ENCODE data around the gene ARHGEF37.
A peak's percentile ranks its signal among the peaks of the same experiment; 100 is the strongest.
"Not testable (repeated sequence)": the region's sequence is repeated elsewhere in the genome, so short reads cannot be mapped to it uniquely, and the experiment has no call there.

The ARHGEF37 gene

DNA sequence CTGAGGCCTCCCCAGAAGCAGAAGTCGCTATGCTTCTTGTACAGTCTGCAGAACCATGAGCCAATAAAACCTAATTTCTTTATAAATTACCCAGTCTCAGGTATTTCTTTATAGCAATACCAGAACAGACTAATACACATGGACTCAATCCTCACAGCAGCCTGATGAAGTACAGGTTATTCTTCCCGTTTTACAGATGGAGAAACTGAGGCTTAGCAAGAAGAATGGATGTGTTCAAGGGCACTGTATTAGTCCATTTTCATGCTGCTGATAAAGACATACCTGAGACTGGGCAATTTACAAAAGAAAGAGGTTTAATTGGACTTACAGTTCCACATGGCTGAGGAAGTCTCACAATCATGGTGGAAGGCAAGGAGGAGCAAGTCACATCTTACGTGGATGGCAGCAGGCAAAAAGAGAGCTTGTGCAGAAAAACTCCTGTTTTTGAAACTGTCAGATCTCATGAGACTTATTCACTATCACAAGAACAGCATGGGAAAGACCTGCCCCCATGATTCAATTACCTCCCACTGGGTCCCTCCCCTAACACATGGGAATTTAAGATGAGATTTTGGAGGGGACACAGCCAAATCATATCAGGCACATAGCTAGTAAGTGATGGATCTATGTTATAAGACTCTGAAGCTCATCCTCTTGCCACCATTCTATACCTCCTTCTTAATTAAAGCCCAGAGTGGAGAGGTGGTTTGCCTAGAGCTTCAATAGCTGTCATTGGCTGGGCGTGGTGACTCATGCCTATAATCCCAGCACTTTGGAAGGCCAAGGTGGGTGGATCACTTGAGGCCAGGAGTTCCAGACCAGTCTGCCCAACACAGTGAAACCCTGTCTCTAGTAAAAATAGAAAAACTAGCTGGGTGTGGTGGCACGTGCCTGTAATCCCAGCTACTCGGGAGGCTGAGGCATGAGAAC is 67.4 kb downstream of the ARHGEF37 start:
- not testable (repeated sequence) for DNase-seq

DNA sequence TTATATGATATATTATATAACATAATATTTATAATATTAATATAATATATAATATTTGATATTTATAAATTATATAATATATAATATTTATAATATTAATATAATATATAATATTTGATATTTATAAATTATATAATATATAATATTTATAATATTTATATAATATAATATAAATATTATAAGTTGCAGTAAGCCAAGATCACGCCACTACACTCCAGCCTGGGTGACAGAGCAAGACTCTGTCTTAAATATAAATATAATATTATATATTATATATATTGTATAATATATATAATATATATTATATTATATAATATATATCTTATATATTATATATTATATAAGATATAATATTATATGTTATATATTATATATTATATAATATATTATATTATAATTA is 68.4 kb downstream of the ARHGEF37 start:
- DNase-seq, result not testable (repeated sequence)

DNA sequence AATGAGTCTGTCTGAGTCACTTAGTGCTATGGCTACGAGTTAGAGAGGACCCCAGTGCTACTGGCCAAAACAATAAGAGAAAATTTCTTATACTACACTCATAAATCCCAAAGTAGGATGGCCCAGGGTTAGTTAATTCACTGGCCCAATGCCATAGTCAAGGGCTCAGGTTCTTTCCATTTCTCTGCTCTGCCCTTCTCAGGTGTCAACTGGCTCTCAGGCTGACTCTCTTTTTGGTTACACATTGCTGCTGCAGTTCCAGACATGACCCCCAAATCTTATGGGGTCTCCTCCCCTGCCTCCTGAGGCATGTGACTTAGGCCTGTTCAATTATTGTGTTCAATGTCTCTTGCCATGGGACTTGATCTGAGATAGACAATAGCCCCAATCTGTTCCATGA is 70.4 kb downstream of the ARHGEF37 start:
- no peak for DNase-seq

DNA sequence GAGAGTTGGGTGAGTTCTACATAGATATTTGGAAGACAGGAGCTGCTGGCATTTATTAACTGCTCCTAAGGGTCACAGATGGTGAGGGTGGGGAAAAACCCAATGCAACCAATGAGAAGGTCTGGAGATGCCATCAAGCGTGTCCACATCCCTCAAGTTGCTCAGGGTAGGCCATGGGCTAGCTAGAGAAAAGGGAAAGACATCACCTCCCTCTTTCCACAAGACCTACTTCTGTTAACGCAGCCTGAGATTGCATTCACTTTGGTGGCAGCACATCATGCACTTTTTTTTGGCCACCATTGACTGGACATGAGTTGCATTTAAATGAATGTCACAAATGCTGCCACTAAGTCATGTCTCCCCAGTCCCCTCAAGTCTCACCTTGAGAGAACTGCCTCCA is 71.4 kb downstream of the ARHGEF37 start:
- no peak for DNase-seq

DNA sequence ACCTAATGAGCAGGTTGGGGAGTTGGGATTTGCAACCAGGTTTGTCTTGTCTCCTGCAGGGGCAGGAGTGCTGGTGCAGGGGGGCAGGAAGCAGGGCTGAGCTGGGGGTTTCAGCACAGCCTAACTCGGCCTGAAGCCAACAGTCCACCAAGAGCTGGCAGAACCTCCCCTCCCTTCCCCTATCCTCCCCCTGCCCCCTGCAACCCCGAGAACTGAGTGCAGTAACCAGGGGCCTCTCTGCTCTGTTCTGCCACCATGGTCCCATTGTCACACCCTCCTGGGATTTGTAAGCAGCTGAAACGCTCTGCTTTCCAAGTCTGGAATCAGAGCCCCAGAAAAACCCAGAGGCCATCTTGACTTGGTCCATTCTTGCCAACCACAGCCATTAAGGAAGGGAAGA is 72.9 kb downstream of the ARHGEF37 start:
- DNase-seq, result no peak

DNA sequence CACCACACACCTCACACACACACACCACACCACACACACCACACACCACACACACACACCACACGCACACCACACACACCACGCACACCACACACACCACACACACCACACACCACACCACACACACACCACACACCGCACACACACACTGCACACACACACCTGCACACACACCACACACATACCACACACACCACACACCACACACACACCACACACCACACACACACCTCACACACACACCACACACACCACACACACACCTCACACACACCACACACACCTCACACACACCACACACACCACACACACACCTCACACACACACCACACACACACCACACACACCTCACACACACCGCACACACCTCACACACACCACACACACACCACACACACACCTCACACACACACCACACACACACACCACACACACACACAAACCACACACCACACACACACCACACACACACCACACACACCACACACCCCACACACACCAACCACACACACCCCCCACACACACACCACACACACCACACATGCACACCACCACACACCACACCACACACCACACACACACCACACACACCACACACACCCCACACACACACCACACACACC is 73.7 kb downstream of the ARHGEF37 start:
- DNase-seq, result no peak

DNA sequence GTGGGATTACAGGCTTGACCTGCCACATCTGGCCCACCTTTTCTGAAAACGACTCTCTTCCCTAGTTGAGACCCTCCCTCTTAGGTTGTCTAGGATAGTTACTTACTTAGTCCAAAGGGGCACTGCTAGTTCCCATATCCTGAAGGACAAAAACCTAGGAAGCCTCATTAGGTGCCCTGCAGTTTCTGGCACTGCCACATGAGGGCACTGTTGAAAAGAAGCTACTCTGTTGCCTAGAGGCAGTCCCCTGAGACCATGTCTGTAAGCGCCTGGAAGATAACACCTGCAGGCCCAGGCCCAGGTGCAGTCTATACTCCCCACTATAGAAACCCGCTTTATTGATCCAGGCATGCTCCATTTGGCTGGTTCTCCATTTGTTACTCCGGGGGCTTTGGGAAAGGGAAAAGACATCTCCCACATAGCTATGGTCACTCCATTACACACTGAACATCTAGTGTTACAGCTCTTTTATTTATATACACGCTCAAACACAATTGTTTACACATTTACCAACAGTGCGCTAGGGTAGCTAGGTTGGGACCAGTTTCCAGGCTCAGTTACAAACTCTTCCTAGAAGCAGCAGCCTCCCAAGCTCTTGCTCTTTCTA is 75.4 kb downstream of the ARHGEF37 start:
- DNase-seq, result peak; percentile 25 to 53

DNA sequence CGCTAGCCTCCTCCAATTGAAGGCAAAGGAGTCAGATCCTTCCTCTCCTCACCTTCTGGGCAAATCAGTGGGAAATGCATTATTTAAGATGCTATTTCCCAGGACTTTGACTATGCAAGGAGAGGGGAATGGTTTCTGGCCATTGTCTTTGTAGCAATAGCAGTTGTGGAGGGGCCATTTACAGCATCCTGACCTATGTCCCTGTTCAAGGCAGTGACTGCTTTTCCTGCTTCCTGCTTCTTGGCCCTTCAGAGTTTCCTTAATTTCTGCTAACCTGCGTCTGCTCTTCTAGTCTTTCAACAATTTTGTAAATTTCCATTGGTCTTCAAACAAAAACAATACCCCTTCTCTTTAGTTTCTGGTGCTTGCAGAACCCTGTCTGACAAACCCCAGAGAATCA is 76.0 kb downstream of the ARHGEF37 start:
- DNase-seq, result no peak

DNA sequence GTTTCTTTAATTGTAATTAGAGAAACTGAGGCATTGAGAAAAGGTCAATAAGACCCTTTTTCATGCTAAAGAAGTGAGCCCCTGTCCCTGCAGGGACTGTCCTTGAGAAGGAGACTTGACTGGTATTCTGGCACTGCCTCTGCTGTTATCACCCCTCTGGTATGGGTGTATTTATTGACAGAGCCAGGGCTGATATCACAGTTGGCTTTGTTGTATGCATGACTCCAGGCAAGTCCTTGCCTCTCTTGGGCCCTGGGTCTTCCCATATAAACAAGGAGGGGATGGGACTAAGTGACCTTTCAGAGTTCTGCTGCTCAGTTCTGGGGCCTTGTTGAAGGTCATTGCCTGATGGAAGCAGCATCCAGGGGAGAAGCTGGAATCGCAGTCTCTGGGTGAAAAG is 77.0 kb downstream of the ARHGEF37 start:
- DNase-seq, result no peak

DNA sequence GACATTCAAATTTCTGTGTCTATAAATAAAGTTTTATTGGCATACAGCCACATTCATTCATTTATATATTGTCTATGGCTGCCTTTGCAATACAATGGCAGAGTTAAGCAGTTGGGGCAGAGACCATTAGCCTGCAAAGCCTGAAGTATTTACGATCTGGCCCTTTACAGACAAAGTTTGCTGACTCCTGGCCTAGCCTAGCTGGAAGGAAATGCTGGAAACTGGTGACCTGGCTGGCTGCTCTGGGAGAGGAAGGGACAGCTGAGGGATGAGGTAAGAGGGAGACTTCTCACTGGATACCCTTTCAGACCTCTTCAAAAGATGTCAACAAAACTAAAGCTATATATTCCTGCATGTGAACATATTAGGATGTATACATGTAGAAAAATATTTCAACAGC is 82.8 kb downstream of the ARHGEF37 start:
- no peak for DNase-seq

DNA sequence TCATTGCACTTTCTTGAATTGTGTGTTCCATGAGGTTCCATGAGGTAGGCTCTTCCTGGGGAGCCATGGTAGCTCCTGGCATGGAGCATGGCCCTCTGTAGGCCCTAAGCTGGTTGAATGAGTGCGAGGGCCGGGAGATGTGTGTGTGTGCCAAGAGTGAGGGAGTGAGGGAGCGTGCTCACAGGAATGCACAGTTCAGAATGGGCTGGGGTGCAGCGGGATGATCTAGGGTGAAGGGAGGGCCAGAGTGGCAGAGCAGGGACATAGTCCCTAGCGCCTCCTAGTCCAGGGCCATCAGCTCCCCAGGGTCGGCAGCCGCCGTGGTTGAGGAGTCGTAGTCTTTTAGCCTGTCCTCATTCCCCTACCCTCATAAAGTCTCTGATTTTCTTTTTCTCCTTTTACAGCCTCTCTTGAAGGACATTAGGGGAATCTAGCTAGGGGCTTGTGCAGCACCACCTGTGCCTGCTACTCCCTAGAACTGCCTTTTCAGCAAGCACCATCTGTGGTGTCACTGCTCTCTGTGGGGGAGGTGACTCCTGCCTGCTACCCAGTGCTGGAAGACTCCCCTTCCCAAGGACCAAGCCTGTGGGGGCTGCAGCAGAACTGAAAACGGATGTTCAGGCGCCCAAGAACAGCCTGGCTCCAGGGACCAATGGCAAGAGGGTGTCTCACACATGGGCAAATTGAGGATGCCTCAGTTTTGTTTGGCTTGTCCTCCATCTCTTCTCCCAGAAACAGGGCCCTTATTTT is 83.5 kb downstream of the ARHGEF37 start:
- DNase-seq, result peak; percentile 49 to 71

DNA sequence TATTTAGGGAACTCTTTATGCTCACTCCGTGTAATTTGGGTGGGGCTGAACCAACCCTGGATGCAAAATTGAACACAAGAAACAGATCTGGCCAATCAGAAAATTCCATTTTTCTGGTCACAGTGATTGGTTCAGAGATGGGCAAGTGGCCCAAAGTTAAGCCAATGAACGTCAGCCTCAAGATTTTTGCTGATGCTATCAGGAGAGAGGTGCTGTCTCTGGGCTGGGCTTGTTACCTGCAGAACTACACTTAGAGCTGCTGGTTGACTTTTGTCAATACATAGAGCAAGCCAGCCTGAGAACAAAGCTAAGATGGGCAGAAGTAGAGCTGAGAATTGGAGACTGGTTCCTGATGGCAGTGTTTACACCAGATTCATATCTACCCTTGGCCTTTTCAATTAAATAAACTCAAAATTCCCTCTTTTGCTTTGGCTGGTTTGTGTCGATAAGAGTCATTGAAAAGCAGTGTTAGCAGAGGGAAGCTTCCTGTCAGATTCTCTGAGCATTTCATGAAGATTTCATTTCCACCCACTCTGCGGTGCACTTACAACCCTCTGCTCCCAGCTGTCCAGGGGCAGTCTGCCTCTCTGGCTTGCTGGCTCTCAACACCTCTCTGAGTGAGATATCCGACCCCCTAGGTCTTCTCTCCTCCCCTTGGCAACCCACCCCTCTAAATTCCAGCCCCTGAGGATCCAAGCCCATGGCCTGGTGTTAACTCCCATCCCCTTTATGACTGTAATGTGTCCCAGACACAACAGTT is 84.3 kb downstream of the ARHGEF37 start:
- DNase-seq, result no peak

DNA sequence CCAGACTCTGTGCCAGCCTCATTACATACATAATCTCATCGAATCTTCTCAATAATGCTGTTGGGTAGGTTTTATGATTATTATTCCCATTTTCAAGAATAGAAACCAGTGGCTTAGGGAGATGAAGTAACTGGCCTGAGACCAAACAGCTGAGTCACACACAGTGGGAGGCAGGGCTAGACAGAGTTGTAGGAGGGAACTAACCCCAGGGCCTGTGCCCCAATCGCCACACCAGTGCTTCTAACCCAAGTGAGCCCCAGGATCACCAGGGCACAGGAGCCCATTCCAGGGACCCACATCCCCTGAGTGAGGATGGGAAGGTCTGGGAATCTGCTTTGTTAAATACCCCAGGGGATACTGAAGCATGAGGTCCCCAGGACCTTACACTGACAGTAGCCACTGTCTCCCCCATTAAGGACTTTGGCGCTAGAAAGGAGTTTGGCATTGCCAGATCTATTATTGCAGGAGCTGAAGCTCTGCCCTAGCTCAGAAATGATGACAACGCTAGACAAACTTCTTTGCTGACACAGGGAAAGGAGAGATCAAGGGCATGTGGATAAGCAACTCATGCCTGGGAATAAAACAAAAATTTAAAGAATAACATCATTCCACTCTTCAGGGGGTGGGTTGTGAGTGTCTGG is 85.0 kb downstream of the ARHGEF37 start:
- no peak for DNase-seq

DNA sequence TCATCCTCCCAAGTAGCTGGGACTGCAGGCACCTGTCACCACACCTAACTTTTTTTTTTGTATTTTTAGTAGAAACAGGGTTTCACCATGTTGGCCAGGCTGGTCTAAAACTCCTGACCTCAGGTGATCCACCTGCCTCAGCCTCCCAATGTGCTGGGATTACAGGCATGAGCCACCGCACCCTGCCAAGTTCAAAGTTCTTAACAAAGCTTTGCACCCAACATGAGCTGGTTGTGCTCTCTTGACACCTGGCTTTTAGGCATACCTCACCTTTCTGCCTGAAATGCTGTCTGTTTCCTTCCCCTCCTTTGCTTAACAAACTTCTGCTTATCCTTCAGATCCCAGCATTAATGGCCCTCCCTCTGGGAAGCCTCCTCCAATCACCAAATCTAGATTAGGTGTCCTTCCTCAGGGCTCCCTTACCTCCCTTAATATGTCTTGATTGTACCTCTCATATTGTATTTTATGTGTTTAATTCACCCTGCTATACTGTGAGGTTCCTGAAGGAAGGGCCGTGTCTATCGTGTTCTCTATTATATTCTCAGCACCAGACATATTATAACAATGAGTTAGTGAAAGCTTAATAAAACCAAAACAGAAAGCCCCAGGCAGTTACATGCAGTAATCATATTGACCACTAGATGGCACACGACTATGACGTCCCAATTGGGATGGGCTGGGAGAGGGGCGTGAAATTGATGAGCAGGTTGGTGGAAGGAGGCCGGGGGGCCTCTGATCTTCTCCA is 86.0 kb downstream of the ARHGEF37 start:
- DNase-seq, result no peak

DNA sequence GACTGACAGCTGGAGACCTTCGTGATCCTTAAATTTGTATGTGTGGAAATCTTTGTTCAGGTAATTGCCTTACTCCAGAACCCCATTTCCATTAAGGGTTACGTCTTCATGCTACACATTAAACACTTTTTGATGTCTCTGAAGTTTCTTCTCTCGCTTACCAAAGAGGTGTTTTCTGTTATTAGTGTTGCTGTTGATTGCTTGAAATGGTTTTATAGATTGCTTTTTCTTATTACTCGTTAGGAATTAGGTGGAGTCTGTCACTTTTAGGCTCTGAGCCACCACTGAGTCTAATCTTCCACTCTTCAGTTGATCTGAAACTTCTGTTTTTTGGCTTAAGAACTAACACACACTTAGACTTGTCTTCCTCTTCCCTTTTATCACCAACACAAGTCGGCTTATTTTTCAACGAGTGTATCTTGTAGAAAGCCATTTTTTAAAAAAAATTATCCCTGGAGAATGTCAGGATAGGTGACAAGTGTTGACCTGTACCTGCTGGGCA is 86.6 kb downstream of the ARHGEF37 start:
- no peak for DNase-seq

DNA sequence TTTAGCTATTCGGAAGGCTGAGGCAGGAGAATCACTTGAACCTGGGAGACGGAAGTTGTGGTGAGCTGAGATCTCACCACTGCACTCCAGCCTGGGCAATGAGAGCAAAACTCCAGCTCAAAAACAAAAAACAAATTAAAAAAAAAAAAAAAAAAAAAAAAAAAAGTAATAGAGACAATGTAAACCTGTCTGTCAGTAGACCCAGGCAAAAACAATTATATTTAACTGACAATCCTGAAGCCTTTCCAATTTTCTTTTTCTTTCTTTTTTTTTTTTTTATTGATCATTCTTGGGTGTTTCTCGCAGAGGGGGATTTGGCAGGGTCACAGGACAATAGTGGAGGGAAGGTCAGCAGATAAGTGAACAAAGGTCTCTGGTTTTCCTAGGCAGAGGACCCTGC is 88.0 kb downstream of the ARHGEF37 start:
- DNase-seq, result not testable (repeated sequence)

DNA sequence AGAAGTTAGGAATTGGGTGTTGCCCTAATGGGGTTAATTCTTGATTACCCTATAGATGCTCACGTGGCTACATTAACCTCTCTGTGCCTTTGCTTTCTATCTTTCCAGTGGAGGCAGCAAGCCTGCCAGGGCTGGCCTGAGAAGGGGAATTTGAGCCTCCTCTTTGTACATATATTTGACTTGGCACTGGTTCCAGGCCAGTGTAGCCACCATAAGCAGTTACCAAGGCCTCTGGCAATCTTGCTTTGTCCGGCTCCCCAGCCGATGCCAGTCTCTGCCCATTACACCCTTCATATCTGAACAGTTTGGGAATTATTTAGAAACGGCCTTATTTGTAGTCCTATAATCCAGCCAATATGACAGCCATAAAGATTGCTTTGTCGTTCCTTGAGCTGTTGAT is 90.2 kb downstream of the ARHGEF37 start:
- DNase-seq, result no peak

DNA sequence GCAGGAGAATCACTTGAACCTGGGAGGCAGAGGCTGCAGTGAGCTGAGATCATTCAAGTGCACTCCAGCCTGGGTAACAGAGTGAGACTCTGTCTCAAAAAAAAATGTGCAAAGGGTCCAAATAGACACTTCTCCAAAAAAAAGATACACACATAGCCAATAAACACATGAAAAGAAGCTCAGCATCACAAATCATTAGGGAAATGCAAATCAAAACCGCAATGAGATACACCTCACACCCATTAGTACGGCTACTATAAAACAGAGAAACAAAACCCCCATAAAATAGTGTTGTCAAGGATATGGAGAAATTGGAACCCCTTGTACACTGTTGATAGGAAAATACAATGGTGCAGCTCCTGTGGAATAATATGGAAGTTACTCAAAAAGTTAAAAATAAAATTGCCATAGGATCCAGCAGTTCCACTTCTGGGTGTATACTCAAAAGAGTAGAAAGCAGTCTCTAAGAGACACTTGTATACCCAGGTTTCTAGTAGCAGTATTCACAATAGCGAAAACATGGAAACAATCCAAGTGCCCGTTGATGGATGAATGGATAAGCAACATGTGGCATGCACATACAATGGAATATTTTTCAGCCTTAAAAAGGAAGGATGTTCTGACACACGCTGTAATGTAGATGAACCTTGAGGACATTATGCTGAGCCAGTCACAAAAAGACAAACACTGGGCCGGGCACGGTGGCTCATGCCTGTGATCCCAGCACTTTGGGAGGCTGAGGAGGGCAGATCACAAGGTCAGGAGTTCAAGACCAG is 91.6 kb downstream of the ARHGEF37 start:
- no peak for DNase-seq

DNA sequence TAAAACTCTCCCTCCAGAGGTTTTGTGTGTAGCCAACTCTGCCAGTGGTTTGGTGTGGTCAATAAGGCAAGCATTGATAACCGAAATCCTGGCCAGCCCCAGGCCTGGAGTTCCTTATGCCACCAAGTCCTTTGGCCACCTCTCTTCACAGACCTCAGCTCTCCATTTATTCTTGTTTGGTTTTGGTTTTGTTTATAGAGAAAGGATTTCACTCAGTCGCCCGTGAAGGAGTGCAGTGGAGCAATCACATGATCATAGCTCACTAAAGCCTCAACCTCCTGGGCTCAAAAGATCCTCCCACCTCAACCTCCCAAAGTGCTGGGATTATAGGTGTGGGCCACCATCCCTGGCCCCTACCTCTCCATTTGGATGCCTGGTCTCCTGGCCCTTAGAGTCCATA is 93.4 kb downstream of the ARHGEF37 start:
- DNase-seq, result no peak

DNA sequence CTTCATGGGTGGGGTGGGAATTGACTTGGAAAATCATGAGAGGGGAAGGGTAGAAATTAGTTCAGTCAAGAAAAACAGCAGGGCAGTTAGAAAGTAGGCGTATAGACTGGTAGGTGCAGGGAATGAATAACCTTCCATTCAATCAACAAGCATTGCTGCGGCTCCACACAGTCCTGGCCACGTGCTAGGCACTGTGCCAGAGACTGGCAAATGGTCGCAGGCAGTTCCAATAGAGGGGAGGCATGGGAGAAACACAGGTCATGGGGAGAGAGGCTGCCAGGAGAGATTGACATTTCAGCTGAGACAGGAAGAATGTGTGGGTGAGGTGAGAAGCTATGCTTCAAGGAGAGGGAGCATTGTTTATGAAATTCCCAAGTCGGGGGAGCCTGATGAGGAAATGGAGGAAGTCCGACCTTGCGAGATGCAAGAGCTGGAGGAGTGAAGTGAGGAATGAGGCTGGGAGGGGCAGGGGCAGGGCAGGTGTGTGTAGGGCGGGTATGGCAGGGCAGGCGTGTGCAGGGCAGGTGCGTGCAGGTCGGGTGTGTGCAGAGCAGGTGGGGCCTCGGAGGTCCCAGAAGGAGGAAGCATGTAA is 94.4 kb downstream of the ARHGEF37 start:
- DNase-seq, result no peak
